Type B pancreatic cell (in vitro differentiated cells): Measurements from ENCODE around the gene TSPAN17. TPM values are rescaled to one million over a fixed set of nuclear protein-coding genes. Genes with fewer than 3 reads are reported as not detected.

Source experiments
- DNase-seq: peaks from one replicate; pipeline ENCODE4 v3.0.0; 2021; ENCODE audit warnings: mixed read lengths; ENCODE audit not compliant: unreplicated experiment; ENCODE audit errors: extremely low spot score
- H3K27ac Mint-ChIP-seq: 2 replicates; pipeline ENCODE4 v1.8.0; 2021; ENCODE audit warnings: mild to moderate bottlenecking, mixed read lengths
- H3K27me3 Mint-ChIP-seq: 2 replicates; pipeline ENCODE4 v1.8.0; 2021; ENCODE audit warnings: mixed read lengths
- H3K36me3 Mint-ChIP-seq: 2 replicates; pipeline ENCODE4 v1.8.0; 2021; ENCODE audit warnings: mixed read lengths
- H3K4me1 Mint-ChIP-seq: one replicate; pipeline ENCODE4 v1.8.0; 2021; ENCODE audit warnings: mixed read lengths; ENCODE audit not compliant: unreplicated experiment
- H3K4me3 Mint-ChIP-seq: 2 replicates; pipeline ENCODE4 v1.8.0; 2021; ENCODE audit warnings: mild to moderate bottlenecking, mixed read lengths
- H3K9me3 Mint-ChIP-seq: 2 replicates; pipeline ENCODE4 v1.8.0; 2021; ENCODE audit warnings: mixed read lengths
- total RNA-seq: library from RNA; stranded (reverse); gene quantifications from 2 replicates; pipeline ENCODE4 v1.2.1, GENCODE V29; 2021; ENCODE audit warnings: low replicate concordance
- TF ChIP-seq, protein P1 (sequence below): fragments of 200-600 bp; sonication (generic); conservative IDR thresholded peaks from 2 replicates; pipeline ENCODE4 v1.5.0; 2021; ENCODE audit warnings: antibody characterized with exemption, mild to moderate bottlenecking

The TSPAN17 gene
- total RNA-seq, 1 donor from 2014 or later: 45.9 TPM

DNA sequence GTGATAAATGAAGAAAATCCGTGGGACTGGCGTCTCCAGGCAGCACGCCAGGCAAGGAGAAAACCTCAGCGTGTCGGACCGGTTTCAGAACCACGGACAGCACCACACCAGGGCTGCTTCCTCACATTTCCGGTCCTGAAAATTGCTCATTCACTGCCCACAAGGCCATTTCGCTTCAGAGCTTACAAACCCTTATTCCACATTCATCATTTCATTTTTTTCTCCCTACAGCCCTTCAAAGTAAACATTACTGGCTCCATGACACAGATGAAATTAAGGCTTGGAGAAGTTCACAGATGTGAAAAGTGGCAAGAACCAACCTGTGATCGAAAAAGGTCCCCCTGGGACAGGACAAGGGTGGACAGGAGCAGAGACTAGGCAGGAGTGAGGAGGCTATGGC lies 35.8 kb upstream of the TSPAN17 start:
- H3K4me3 Mint-ChIP-seq: peak overlapping the region; percentile 14
- no peak overlapping the region for H3K27ac Mint-ChIP-seq
- H3K4me1 Mint-ChIP-seq: peaks cover 7% of the 10 kb centered on the region
- H3K9me3 Mint-ChIP-seq: no peaks in the 10 kb centered on the region
- H3K27me3 Mint-ChIP-seq: peaks cover 59% of the 10 kb centered on the region
- TF ChIP-seq, protein P1, sequence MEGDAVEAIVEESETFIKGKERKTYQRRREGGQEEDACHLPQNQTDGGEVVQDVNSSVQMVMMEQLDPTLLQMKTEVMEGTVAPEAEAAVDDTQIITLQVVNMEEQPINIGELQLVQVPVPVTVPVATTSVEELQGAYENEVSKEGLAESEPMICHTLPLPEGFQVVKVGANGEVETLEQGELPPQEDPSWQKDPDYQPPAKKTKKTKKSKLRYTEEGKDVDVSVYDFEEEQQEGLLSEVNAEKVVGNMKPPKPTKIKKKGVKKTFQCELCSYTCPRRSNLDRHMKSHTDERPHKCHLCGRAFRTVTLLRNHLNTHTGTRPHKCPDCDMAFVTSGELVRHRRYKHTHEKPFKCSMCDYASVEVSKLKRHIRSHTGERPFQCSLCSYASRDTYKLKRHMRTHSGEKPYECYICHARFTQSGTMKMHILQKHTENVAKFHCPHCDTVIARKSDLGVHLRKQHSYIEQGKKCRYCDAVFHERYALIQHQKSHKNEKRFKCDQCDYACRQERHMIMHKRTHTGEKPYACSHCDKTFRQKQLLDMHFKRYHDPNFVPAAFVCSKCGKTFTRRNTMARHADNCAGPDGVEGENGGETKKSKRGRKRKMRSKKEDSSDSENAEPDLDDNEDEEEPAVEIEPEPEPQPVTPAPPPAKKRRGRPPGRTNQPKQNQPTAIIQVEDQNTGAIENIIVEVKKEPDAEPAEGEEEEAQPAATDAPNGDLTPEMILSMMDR: no peak
- peak; percentile 83 for DNase-seq
- no peaks in the 10 kb centered on the region for H3K36me3 Mint-ChIP-seq

DNA sequence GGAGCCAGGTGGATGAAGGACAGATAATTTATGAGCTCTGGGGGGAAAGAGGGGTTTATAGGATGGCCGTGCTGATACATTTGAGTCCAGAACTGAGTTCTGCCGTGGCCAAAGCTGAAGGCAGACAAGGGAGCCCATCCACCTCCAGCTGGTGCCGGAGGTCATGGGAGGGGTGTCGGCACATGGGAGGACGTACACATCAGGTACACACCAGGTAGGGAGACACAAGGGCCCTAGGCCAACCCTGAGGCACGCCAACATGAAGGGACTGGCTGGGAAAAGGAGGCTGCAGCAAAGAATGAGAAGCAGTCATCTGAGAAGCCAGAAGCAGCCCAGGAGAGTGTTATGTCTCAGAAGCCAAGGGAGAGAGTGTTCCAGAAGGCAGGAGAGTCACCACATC lies 35.3 kb upstream of the TSPAN17 start:
- H3K4me3 Mint-ChIP-seq: peak overlapping the region; percentile 35
- TF ChIP-seq, protein P1: no peak
- peaks cover 7% of the 10 kb centered on the region for H3K4me1 Mint-ChIP-seq
- H3K36me3 Mint-ChIP-seq: no peaks in the 10 kb centered on the region
- peaks cover 65% of the 10 kb centered on the region for H3K27me3 Mint-ChIP-seq
- no peak overlapping the region for H3K27ac Mint-ChIP-seq
- no peaks in the 10 kb centered on the region for H3K9me3 Mint-ChIP-seq
- DNase-seq: no peak

DNA sequence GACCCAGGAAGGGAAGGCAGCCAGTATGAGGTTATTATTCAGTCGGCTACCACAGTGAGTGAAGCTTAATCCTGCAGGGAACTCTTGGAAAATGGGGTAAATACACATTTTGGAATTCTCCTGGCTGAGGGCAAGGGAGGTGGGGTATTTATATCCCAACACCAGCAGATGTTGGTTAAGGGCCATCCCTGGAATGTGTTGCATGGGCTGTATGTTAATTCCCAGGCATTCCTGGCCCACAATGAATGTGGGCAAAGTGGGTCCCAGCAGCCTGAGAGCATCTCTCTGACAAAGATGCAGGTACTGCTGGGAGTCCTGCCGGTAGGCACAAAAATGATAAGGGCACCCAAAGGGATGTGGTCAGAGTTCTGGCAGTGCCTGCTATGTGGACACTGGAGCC lies 34.4 kb upstream of the TSPAN17 start:
- peaks cover 7% of the 10 kb centered on the region for H3K4me1 Mint-ChIP-seq
- no peak overlapping the region for H3K4me3 Mint-ChIP-seq
- no peak overlapping the region for H3K27ac Mint-ChIP-seq
- DNase-seq: no peak
- H3K9me3 Mint-ChIP-seq: no peaks in the 10 kb centered on the region
- TF ChIP-seq, protein P1: no peak
- H3K36me3 Mint-ChIP-seq: no peaks in the 10 kb centered on the region
- H3K27me3 Mint-ChIP-seq: peaks cover 74% of the 10 kb centered on the region

DNA sequence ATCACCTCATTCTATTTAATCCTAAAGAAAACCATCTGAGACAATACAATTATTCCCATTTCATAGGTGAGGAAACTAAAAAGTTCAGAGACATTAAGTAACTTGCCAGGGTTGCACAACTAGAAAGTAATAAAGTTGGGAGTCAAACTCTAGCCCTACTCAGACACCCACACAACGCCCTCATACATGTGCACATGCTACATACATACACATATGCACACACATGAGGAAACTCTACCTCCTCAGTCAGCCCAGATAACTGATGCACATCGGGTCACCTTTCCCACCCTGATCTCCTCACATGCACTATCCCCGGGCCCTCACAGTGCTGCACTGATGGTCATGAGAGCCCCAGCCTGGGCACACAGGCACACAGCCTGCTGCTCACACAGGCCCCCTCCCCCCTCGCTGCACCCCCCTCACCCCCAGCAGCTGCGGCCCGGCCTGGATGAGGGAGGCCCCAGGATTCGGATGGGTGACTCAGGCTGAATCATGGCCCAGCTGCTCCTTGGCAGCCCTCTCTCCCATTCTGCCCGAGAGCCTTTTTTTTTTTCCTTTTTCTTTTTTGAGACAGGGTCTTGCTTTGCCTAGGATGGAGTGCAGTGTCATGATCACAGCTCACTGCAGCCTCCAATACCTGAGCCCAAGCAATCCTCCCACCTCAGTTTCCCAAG lies 32.3 kb upstream of the TSPAN17 start:
- Mint-ChIP-seq H3K27me3 (peaks cover 87% of the 10 kb centered on the region), H3K27ac (no peak overlapping the region), H3K4me1 (no peaks in the 10 kb centered on the region), H3K9me3 (no peaks in the 10 kb centered on the region), H3K36me3 (no peaks in the 10 kb centered on the region), H3K4me3 (no peak overlapping the region)
- TF ChIP-seq, protein P1: no peak
- no peak for DNase-seq

DNA sequence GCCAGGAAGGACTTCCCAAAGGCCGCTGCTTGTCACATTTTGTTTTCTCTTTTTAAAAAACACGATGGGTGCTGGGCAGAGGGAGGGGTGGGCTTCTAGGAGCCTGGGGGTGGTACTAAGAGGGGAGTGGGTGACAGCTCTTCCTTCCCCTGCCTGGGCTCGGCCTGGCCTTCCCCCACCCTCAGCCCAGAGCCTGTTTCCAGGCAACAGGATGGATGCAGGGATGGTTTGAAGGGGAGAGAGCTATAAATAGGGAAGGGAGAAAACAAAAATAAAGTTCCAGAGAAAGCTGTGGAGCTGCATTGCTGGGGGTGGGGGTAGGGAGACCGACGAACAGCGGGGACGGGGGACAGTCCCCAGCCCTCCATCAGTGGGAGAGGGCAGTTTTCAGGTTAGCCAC lies 30.8 kb upstream of the TSPAN17 start:
- Mint-ChIP-seq H3K27ac (no peak overlapping the region), H3K4me1 (no peaks in the 10 kb centered on the region), H3K36me3 (no peaks in the 10 kb centered on the region), H3K4me3 (no peak overlapping the region), H3K9me3 (no peaks in the 10 kb centered on the region), H3K27me3 (peaks cover 94% of the 10 kb centered on the region)
- no peak for DNase-seq
- TF ChIP-seq, protein P1: no peak
